CD4-positive, alpha-beta T cell treated with Interleukin-12 subunit alpha and Interleukin-12 subunit beta, for 1 hour (primary cell): ENCODE results near the gene PVALEF.
"Not testable (repeated sequence)": the region's sequence is repeated elsewhere in the genome, so short reads cannot be mapped to it uniquely, and the experiment has no call there.

ENCODE experiments used
- DNase-seq: peaks from one replicate; pipeline ENCODE4 v3.0.0-alpha.2; 2020

The PVALEF gene

GRCh38 chr17:81147701-81148100 lies 17.6 kb upstream of the PVALEF start:
- no peak for DNase-seq

DNA sequence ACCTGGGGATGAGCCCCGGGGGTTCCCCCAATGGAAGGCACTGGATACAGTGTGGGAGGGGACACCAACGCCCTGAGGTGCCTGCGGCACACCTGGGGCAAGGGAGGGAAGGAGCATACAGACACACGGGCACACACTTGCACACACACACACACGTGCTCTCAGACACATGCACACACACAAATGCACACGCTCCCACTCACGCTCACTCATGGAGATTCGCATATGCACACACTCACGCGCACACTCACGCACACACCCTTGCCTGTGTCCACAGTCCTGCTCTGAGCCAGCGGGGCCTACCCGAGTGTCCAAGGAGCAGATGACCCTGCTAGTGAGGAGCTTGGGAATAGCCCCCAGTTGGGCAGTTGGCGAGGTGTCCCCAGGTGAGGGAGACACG lies 16.7 kb upstream of the PVALEF start:
- no peak for DNase-seq

DNA sequence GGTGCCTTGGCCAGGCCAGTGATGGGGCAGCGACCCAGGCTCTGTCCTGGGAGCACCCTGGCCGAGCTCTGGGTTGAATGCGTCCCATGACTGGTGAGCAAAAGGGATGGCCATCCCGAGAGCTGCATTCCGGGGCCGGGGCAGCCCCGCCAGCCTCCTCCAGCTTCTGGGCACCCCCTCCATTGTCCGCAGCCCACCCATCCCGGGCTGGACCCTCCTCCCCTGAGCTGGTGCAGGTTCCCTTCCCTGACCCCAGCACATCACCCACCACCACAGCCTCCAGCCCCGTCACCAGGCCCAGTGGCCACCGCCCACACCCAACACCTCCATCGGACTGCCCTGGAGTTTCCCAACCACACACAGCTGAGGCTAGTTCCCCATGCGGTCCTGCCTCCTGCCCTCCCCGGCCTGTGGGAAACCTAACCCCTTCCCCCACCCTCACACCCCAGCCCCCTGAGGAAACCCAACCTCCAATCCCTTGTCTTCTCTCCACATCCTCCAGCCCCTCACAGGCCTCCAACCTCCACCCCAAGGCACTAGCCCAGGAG lies 16.2 kb upstream of the PVALEF start:
- no peak for DNase-seq

DNA sequence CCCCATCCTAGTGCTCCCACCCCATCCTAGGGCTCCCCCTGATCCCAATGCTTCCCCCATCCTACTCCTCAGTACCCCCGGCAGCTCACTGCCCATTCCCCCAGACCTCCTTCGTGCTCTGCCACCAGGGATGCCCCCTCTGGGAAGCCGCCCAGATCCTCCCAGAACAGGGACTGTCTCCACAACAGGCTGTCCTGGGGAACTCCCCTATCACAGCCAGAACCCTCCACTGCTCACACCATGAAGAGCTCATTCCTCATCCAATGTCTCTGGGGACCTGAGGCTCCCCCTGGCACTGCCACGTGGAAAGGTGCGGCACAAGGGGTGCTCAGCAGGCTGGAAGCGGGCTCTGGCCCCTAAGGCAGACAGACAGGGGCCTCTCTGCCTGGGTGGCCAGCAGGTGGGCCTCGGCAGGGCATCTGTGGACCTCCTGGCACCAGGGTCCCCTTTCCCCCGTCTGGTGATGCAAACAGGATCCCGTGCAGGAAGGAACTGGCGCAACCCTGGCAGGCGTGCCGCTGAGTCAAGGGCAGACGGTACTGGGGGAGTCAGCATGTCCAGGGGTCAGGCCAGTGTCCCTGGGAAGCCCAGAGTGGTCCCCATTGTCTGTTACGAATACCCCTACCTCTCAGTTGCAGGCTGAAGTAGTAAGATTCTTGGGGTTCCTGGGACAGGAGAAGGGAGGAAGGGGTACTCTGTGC lies 14.8 kb upstream of the PVALEF start:
- DNase-seq = no peak

- DNase-seq = no peak
Measured at GRCh38 chr17:81151278-81151677, 14.0 kb upstream of the PVALEF start.

- DNase-seq = no peak
Measured at GRCh38 chr17:81152288-81152828, 12.9 kb upstream of the PVALEF start.

DNA sequence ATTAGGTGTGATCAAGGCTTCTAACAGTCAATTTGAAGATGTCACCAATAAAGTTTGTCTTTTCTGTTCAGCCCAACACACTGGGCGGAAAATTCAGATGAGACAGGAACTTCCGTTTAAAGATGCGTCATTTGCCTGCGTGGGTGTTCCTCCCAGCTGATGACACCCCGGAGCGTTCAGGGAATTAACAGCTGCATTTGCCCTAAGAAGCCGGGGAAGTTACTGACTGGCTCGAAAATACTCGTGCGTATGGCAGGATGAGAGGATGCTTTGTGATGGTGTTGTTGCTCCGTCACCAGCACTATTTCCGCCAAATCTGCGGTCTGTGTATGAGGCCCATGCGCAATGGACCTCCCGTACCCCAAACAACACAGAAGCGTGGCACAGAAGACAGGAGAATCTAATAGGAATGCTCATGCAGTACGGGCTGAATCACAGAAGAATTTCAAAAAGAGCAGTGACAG lies 11.9 kb upstream of the PVALEF start:
- DNase-seq = peak; percentile 27

- DNase-seq = not testable (repeated sequence)
Measured at GRCh38 chr17:81154016-81154415, 11.3 kb upstream of the PVALEF start.

- DNase-seq = no peak
Measured at GRCh38 chr17:81154961-81155360, 10.3 kb upstream of the PVALEF start.

GRCh38 chr17:81156866-81157805 lies 8.2 kb upstream of the PVALEF start:
- no peak for DNase-seq

DNA sequence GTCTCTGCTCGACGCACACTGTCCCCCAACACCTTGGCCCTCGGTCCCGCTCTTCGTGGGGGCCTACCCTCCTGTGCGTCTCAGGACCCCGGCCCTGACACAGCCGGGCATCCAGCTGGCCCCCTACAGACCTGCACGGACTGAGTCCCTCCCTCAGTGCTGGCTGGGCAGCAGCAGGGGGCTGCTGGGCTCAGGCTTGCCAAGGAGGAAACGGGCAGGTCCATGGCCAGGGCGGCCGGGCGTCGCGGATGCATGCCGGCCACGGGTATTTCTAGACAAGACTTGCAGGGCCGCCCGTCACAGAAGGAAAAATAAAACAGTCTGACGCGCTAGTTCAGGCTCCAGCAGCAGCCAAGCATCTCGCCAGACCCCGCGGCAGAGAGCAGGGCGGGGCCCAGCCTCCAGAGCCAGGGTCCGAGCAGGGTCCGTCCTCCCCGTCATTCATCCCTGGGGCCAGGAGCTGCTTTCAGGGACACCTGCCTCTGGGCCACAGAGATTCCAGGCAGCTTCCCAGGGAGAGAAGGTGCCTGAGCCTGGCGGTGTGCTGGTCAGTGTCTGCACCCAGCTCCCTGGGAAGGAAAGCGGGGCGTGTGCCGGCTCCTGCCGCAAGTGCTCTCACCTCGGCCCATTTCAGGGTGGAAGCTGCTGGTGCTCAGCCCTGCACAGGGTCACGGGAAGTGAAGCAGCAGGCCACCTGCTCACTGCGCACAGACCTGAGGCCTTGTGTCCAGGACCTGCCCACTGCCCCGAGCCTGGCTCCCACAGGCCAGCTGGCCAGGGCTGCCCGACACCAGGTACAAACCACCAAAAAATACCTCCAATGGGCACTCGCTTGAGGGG lies 7.2 kb upstream of the PVALEF start:
- no peak for DNase-seq

GRCh38 chr17:81158688-81159590 lies 6.4 kb upstream of the PVALEF start:
- no peak for DNase-seq

GRCh38 chr17:81159611-81160265 lies 5.6 kb upstream of the PVALEF start:
- DNase-seq = no peak

- DNase-seq = no peak
Measured at GRCh38 chr17:81160306-81160705, 5.0 kb upstream of the PVALEF start.

GRCh38 chr17:81160747-81161453 lies 4.4 kb upstream of the PVALEF start:
- no peak for DNase-seq

GRCh38 chr17:81161536-81161935 lies 3.8 kb upstream of the PVALEF start:
- no peak for DNase-seq

GRCh38 chr17:81161972-81162371 lies 3.3 kb upstream of the PVALEF start:
- no peak for DNase-seq

DNA sequence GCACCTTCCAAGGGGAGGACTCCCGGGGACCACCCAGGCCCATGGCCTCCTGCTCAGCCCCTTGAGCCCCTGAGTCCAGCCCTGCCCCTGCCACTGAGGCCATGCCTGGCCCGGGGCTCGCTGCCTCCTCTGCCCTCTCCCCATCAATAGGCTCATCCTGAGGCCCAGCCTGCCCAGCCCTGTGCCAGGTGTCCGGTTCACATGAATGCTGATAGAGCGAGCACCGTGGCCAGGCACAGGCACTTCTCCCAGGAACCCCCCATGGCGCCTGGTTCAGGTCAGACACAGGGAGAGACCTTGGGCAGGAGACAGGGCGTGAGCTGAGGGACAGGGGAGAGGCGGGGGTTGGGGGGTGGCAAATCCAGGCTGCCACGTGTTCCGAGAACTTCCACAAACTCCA lies 2.8 kb upstream of the PVALEF start:
- DNase-seq = no peak

DNA sequence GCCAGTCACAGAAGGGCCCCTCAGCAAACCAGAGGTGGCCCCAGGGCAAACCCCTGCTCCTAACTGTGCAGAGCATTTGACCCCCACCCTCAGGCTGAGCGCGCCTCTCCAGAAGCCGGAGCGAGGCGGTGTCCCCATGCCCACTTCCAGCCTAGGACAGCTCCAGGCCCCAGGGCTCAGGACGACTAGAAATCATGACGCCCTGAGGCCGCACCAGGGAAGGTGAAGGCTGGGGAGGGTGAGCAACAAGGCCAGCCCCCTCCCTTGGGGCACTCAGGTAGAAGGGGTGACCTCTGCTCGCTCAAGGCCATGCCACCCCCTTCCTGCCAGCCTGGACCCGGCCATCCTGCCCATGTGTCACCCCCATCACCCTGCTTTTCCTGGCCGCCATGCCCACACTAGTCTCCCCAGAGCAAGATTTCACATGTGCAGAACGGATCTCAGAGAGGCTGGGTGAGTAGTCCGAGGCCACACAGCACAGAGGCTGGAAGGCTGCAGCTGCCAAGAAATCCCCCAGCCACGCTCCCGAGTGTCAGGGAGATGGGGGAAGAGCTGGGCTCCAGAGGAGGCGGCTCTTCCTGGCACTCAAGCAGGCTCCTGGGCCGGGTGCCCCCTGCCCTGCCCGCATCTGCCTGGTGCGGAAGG lies 2.1 kb upstream of the PVALEF start:
- DNase-seq = no peak
